ENCODE results near the gene DNAJC1.

The DNAJC1 gene

GRCh38 chr10:22002591-22003176, 846 bp downstream of the DNAJC1 start:
- no peak for TF ChIP-seq ZFX (IDR thresholded peaks at IDR 0.05; ENCODE audit: borderline replicate concordance)
- TF ChIP-seq CTCF (IDR thresholded peaks at IDR 0.05), result no peak
- peak overlapping the region; percentile 87 for H3K27ac ChIP-seq

GRCh38 chr10:21995557-21995956, 8.0 kb downstream of the DNAJC1 start:
- no peak overlapping the region for H3K27ac ChIP-seq
- no peak for TF ChIP-seq ZFX (IDR thresholded peaks at IDR 0.05; ENCODE audit: borderline replicate concordance)
- no peak for TF ChIP-seq CTCF (IDR thresholded peaks at IDR 0.05)

GRCh38 chr10:21993360-21994001, 10.0 kb downstream of the DNAJC1 start:
- no peak for TF ChIP-seq ZFX (IDR thresholded peaks at IDR 0.05; ENCODE audit: borderline replicate concordance)
- TF ChIP-seq CTCF (IDR thresholded peaks at IDR 0.05), result peak; percentile 64
- peak overlapping the region; percentile 27; the same call in 1 of the 2 replicates for H3K27ac ChIP-seq

- H3K27ac ChIP-seq, result no peak overlapping the region
- TF ChIP-seq ZFX (IDR thresholded peaks at IDR 0.05; ENCODE audit: borderline replicate concordance) (no peak), CTCF (IDR thresholded peaks at IDR 0.05) (no peak)
Measured at GRCh38 chr10:21991785-21992184, 11.7 kb downstream of the DNAJC1 start.

- no peak for TF ChIP-seq CTCF (IDR thresholded peaks at IDR 0.05)
- no peak for TF ChIP-seq ZFX (IDR thresholded peaks at IDR 0.05; ENCODE audit: borderline replicate concordance)
- no peak overlapping the region for H3K27ac ChIP-seq
Measured at GRCh38 chr10:21990449-21990848, 13.1 kb downstream of the DNAJC1 start.

GRCh38 chr10:21989453-21990154, 13.9 kb downstream of the DNAJC1 start:
- peak; percentile 75 for TF ChIP-seq CTCF (IDR thresholded peaks at IDR 0.05)
- TF ChIP-seq ZFX (IDR thresholded peaks at IDR 0.05; ENCODE audit: borderline replicate concordance), result no peak

GRCh38 chr10:21985541-21985940, 18.0 kb downstream of the DNAJC1 start:
- TF ChIP-seq ZFX (IDR thresholded peaks at IDR 0.05; ENCODE audit: borderline replicate concordance), result no peak
- no peak for TF ChIP-seq CTCF (IDR thresholded peaks at IDR 0.05)
- H3K27ac ChIP-seq, result no peak overlapping the region

More at GRCh38 chr10:21989453-21990154, 13.9 kb downstream of the DNAJC1 start:
- no peak overlapping the region for H3K27ac ChIP-seq

Measured in 22Rv1 (cell line).